HG03460 (cell line): ENCODE data around the gene POLR3B.

Experiments used
- ATAC-seq: cut with Tn5 transposase; IDR thresholded peaks from one replicate; pipeline ENCODE4 v1.9.1; 2021; ENCODE audit not compliant: unreplicated experiment

POLR3B gene

GRCh38 chr12:106412563-106412962 lies 55.0 kb downstream of the POLR3B start:
- no peak for ATAC-seq

GRCh38 chr12:106415134-106415533 lies 57.6 kb downstream of the POLR3B start:
- no peak for ATAC-seq

GRCh38 chr12:106416273-106416672 lies 58.7 kb downstream of the POLR3B start:
- ATAC-seq = no peak

GRCh38 chr12:106417926-106418910 lies 60.7 kb downstream of the POLR3B start:
- no peak for ATAC-seq

GRCh38 chr12:106418970-106419369 lies 61.4 kb downstream of the POLR3B start:
- no peak for ATAC-seq

GRCh38 chr12:106423291-106423690 lies 65.7 kb downstream of the POLR3B start:
- ATAC-seq = no peak

GRCh38 chr12:106425061-106425702 lies 67.6 kb downstream of the POLR3B start:
- ATAC-seq = no peak

- no peak for ATAC-seq
Observed at GRCh38 chr12:106427917-106428316, 70.4 kb downstream of the POLR3B start.

- ATAC-seq = no peak
Observed at GRCh38 chr12:106428384-106428783, 70.8 kb downstream of the POLR3B start.

GRCh38 chr12:106429043-106429552 lies 71.5 kb downstream of the POLR3B start:
- no peak for ATAC-seq

- ATAC-seq = no peak
Observed at GRCh38 chr12:106429636-106430035, 72.1 kb downstream of the POLR3B start.

GRCh38 chr12:106431839-106432411 lies 74.4 kb downstream of the POLR3B start:
- ATAC-seq = no peak

- ATAC-seq = no peak
Observed at GRCh38 chr12:106433055-106433454, 75.5 kb downstream of the POLR3B start.

- ATAC-seq = no peak
Observed at GRCh38 chr12:106434526-106434925, 77.0 kb downstream of the POLR3B start.

- no peak for ATAC-seq
Observed at GRCh38 chr12:106436164-106436563, 78.6 kb downstream of the POLR3B start.

GRCh38 chr12:106442575-106442974 lies 85.0 kb downstream of the POLR3B start:
- no peak for ATAC-seq

GRCh38 chr12:106445053-106445452 lies 87.5 kb downstream of the POLR3B start:
- no peak for ATAC-seq

GRCh38 chr12:106445959-106446358 lies 88.4 kb downstream of the POLR3B start:
- no peak for ATAC-seq

- no peak for ATAC-seq
Observed at GRCh38 chr12:106446419-106447092, 89.0 kb downstream of the POLR3B start.

- no peak for ATAC-seq
Observed at GRCh38 chr12:106452309-106452708, 94.8 kb downstream of the POLR3B start.

- no peak for ATAC-seq
Observed at GRCh38 chr12:106455111-106455510, 97.6 kb downstream of the POLR3B start.
